CD4-positive, alpha-beta T cell treated with Interleukin-12 subunit alpha and Interleukin-12 subunit beta, for 1 hour (primary cell): ENCODE data around the gene SHISA5.

Source experiments
- DNase-seq: peaks from one replicate; pipeline ENCODE4 v3.0.0-alpha.2; 2020

The SHISA5 gene

DNA sequence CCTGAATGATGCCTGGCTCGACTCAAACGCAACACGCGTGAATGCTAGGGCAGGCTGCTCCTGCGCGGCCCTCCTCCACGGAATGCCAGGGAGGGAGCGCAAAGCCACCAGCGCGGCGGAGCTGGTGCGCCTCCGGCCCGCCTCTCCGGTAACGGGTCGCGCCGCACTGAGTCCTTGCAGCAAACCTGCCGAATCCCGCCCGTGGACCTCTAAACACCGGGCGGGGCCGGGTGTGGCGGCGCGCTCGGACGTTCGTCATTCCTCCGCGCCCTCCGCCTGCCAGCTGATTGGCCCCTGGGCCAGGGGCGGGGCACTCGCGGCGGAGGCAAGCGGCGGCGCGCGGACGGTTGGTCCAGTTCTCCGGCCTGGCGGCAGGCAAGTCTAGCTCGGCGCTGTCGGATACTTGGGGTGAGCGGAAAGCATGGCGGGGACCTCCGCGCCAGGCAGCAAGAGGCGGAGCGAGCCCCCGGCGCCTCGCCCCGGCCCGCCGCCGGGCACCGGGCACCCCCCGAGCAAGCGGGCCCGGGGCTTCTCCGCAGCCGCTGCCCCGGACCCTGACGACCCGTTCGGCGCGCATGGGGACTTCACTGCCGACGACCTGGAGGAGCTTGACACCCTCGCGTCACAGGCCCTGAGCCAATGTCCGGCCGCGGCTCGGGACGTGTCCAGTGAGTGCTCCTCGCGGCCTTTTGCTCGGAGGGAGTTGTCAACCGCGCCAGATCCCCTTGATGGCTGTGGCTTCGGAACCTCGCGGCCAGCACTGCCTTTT is 57.4 kb downstream of the SHISA5 start, which contains the start of gene ATRIP:
TSS of gene ATRIP (plus strand) at position 313 of the 769 bp plus-strand sequence. CDS start at position 422, 109 bp downstream.
- peak; percentile 89 for DNase-seq

DNA sequence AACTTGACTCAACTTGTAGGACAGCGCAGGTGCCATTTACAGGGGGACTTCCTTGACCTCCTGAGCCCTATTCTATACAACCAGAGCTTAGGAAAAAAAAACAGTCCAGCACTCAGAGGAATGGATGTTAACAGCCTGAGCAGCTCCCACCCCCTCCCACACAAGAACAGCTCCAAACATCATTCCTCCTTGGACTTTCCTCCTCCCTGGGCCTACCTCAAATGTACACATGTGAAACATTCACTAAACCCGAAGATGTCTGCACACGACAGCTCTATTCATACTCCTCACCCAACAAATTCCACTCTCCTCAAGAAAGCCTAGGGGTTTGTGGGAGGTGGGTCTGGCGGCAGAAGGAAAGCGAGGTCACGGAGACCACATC is 57.9 kb downstream of the SHISA5 start:
- no peak for DNase-seq

DNA sequence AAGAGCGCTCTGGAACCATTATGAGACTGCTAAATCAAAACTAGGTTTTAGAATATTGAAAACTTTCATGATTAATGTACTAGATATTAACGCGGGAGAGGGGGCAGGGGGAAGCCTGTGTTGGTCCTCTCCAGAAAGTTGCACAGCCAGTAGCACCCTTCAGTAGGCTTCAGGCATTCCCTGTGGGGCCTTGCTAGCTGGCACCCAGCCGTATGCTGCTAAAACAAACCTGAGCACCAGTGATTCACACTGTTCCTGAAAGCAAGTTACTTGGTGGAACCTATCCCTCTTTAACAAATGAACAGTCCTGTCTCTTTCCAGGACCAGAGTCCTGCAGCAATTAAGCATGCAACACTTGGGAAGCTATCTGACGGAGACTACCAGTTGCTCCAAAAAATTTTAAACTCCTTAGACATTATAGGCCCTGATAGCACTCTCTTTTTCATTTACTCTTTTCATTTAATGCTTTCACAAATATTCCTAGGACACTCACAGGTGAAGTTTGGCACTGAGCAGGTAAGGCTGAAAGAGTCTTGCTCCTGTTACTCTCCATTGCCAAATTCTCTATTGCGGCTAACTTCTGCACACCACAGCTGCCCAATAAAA is 58.6 kb downstream of the SHISA5 start:
- DNase-seq: no peak

DNA sequence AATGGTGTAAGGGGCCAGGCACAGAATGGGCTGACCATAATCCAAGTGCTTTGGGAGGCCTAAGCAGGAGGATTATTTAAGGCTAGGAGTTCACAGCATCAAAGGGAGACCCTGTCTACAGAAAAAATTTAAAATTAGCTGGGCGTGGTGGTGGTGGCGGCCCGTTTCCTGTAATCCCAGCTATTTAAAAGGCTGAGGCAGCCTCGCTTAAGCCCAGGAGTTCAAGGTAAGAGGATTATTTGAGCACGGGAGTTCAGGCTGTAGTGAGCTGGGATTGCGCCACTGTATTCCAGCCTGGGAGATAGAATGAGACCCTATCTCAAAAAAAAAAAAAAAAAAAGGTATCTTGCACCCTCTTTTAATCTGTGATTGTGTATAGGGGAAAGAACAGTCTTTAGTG is 62.0 kb downstream of the SHISA5 start:
- DNase-seq: no peak

DNA sequence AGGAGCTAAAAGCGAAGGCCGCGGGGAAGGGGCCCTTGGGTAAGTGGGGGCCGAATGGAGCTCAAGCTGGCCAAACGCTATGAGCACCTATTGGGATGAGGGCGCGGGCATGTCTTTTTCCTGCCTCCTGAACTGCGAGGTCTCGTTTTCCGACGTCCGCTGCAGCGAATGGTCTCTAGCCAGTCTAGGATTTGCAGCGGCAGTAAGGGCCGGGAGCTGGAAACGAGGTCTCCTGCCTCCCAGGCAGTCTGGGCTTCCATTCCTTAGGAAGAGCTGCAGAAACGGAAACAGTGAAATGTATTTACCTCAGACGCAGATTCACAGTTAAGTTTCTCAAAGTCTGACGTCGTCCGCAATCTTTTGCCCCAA is 63.4 kb downstream of the SHISA5 start:
- DNase-seq: peak; percentile 25

DNA sequence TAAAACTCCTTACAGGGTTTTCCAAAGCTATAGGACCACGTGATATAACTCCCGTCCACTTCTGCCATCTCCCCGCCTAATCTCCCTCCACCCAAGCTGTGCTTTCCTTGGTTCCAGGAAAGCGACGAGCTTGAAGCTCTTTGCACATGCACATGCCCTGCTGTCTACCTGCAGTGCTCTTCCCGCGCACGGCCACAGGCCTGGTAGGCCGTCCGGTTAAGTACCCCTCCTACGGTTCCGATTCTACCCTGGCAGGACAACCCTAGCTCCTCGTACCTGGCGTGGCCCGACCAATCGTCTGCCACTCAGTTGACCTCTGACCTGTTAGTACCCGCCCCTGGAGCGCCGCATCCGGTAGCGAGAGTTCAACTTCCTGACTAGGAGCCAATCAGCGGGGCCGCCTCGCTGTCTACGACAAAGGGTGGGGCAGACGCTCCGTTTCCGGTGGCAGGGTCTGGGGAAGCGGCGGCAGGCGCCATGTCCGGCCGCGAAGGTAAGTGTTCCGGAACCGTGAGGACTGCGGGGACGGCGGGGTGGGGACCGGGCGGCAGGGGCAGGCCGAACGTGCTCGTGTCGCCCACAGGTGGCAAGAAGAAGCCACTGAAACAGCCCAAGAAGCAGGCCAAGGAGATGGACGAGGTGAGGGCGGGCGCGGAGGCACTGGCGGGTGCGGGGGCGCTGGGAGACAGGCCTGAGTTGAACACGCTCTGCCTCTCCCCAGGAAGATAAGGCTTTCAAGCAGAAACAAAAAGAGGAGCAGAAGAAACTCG is 64.0 kb downstream of the SHISA5 start, which contains the start of the genes CCDC51 and TMA7:
TSS of gene CCDC51 (minus strand) at position 300 of the 770 bp plus-strand sequence. CDS start 4,991 bp downstream, outside the sequence.
TSS of gene TMA7 (plus strand) at position 438 of the 770 bp plus-strand sequence. CDS start at position 478, 40 bp downstream.
- DNase-seq: peak; percentile 98

DNA sequence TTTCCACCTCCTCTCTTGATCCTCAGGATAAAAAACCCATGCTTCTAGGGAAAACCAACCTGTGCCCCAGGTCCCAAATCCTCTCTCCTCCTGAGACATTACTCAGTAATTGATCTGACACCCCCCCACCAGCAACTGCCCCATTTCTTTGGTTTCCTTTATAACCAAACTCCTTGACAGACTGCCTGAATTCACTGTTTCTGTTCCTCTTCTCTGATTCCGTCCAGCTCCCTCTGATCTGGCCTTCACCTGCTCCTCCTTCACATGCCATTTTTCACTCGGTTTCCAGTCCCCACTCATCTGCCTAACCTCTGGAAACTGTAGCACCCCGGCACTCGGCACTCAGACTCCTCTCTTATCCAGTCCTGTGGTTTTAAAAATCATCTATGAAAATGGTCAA is 66.2 kb downstream of the SHISA5 start:
- no peak for DNase-seq

DNA sequence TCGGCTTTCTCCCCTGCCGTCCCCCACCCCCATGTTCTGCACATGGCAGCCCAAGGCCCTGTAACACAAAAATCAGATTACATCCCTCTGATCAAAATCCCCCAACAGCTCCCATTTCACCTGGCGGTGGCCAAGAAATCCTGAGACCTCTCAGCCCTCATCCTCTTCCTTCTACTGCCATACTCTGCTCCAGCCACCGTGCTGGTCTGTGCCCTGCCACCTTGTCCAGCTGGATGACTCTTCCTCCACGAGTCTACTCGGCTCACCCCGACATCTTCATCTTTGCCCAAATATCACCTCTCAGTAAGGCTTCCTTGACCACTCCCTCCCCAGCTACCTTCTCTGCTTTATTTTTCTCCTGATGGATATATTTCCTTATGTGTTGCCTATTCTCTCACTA is 67.1 kb downstream of the SHISA5 start:
- DNase-seq: no peak

DNA sequence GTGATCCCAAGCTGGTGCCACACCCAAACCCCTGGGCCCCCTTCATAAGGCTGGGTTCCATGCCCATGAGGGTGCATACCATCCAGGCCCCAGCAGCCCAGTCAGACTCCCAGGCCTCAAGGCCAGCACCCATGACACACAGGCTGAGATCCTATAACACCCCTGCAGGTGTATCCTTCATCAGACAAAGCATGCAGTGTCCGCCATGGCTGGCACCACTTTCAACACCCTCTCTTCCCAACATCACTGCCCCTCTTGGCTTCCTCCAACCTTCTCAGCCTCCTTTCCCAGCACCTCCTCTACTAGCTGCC is 67.5 kb downstream of the SHISA5 start:
- no peak for DNase-seq

DNA sequence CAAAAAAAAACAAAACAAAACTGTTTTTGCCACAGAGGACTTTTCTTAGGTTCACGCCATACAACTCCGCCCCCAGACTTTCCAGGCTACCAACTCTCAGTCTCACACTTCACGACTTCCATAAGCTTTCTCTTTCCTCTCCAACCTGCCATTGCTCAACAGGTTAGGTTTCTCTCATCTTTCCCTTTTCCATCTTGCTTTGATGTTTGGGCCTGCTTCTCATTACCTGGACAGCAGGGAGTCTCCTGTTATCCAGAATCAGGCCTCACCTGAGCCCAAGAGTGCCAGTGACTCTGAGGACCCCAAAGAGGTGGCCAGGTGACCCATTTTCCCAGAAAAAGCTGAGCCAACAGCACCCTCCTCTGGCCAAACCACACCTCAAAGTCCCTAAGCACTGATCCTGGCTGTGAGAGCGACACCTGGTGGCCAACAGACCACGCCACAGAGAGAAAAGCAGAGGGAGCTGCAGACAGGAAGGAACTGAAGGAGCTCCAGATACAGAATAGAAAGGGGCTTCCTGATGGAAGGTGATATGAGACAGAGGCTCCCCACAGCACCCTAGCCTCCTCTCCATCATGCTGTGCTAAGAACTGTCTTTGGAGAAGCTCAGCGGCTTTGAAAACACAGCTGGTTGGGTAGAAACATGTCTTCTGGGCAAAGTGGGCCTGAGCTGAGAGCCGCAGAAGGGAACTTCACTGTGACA is 68.0 kb downstream of the SHISA5 start:
- DNase-seq: peak; percentile 89

DNA sequence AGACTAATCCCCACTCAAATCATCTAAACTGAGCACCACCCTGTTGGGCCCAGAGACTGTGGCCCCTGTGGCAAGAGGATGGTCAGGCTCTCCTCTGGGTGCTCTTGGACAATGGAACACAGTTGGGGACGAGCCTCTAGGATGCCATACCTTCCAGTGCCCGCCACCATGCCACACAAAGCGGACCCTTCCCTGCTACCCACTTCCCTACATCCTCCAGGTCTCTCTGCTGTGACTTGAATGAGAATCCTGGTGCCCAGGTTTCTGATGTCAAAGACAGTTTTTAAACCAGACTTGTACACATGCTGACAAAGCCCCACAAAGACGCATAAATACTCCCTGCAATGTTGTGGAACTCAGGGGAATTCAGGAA is 68.8 kb downstream of the SHISA5 start:
- no peak for DNase-seq

DNA sequence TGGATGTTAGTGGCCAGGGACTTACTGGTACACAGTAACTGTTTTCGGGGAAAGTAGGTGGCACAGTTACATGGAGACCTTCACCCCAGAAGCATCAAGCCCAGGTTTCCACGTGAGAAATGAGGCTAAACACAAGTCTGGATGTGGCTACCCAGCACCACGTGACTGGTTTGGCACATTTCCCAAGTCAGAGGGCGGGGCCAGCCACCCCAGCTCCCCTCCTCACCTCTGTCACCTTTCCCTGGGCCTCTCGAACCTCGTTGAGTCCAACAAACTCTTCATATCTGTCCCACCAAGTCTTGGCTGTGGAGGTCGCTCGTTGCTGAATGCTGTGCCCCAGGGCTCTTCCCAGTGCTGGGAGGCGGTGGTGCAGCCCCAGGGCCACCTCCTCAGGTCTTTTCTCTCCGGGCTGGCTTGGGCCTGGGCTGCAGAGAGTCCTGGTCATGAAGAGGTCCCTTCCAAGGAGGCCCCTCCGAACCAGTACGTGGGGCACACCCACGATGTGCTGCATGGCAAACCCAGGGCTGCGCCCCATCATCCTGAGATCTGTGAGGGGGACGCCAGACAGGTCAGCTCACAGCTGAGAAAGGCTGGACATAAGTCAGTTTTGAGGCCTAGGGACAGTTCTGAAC is 69.3 kb downstream of the SHISA5 start:
- no peak for DNase-seq

DNA sequence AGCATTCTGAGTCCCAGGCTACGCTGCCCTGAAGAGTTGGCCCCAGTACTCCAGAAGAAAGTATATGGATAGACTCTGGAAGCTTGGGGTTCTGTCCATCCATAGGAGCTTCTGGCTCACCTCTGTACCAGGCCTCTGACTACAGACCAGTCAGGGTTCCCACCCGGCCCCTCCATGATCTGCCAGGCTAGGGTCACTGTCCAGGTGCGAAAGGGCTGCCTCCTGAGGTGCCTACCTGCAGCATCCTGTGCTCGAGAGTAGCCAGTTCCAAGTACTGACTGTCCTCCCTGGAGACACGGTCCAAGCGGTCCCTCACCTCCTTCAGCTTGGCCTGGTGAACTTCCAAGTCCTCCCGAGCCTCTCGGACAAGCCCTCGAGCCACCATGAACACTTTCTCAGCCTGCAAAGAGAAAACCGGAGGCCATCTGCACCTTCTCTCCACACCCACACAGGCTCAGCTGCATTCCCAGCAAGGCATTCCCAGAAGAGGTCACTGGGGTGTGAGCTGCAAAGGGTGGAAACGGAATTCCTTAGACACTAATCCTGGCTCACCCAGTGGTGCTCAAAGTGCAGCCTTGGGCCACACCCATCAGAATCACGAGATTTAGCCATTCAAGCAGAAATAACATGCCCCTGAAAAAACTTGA is 70.4 kb downstream of the SHISA5 start:
- no peak for DNase-seq

DNA sequence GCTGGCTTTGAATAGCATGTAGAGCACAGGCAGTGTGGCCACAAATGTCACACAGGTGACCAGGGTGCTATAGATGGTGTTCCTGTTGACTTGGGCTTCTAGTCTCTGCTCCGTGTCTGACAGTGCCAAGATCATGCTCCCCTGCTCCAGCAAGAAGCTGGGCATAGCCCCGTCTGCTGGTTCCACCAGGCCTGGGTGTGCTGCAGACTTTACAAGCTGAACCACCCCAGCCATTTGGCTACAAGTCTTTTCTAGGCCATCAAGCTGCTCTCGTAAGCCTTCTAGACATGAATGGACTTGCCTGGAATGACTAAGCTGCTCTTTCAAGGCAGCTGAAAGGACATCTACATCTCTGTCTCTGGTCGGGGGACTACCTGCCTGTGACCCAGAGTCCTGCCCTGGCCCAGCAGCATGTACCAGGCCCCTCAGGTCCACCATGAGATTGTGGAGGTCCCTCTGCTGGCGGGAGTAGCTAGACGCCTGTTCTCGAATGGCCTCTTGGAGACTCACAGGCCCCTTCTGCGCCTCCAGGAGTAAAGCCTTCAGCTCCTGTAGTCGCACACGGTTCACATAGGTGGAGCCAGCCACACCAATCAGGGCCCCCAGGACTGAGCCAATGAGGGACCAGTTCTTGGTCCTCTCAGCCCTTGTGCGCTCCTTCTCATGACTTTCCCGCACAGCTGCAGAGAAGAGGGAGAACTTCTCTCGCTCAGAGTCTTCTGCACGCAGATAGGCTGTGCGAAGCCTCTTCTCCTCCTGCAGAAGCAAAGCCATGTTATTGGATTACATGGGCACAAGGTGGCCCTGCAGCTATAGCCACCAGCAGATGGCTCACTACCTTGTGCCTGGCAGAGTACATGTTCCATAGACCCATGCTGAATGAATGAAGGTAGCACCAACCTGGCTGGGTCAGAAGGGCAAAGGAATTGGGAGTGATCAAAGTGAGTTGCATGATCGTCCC is 71.3 kb downstream of the SHISA5 start:
- no peak for DNase-seq

DNA sequence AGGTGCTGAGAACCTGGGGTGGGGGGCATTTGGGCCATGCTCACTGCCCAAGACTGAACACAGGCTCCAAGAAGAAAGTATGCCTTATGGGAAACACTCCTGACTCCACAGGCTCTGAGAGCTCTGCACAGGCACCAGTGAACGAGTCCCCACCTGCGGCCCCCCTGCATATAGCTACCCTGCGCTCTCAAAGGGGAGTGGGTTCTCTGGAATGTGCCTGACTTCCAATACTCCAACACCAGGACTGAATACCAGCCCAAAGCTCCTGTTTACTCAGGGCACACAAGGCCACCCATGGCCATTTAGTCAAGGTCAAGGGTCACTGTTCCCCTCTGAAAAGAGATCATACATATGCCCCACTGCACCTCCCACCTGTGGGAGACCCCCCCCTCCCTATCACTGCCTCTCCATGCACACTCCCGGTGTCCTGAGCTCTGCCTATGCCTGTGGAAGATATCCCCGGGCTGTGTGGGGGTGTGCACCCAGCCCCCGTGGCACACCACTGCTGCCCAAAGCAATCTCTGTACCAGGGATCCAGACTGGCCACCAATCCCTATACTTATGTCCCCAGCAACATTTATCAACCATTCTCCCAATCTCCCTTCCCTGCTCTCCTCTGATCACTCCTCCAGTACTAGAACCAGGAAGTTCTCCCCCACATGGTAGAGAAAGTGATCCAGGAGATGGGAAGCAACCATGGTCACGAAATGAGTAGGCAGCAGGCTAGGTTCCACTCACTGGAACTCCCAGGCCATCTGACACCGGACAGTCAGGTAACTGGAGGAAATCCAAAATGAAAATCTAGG is 72.5 kb downstream of the SHISA5 start:
- no peak for DNase-seq

DNA sequence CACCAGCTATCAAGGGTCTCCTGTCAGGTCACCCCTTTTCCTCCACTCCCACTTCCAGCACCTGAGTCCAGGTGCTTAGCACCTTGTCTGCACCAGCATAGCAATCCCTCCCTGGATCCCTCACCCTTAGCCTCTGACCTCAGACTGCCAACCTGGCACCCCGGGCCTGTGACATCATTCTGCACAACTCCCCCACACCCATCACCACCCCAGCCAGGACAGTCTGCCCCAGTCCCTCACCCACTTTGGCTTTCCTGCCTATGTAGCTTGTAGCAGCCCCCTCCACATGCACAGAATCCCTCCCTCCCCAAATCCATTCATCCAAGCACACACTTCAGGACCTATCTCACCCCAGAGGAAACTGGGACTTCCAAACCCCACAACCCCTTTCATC is 73.3 kb downstream of the SHISA5 start:
- no peak for DNase-seq

DNA sequence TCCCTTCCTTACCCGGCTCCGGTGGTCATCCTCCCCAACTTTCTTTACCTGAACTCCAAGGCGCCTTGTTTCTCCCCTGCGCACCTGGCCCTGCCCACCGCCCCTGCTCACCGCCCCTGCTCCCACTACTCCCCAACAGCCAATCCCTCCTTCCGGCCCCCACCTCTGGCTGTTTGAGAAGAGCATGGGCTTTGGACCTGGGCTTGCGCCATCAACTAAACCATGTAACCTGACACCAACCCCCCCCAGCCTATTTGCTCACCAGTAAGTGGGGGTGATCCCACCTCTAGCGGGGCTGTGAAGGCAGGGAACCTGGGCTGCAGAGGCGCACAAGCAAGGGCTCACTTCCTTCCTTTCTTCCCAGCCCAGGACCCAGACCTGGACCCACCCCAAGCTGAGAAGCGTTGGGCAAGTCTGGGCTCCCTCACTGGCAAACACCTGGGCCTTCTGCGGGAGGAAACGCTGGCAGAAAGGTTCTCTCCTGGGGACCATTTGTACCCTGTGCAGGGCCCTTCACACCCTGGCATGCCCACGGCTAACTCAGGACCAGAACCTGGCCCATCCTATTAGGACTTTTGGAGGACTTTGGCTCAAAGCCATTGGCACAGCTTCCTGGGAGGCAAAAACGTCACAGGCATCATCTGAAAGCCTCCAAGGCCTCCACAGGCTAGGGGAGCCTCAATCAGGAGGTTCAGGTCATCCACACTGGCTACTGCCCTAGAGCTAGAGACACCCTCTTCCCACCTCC is 73.8 kb downstream of the SHISA5 start, which contains the start of gene PLXNB1:
TSS of gene PLXNB1 (minus strand) at position 127 of the 748 bp plus-strand sequence. CDS start 5,475 bp downstream, outside the sequence.
- no peak for DNase-seq

DNA sequence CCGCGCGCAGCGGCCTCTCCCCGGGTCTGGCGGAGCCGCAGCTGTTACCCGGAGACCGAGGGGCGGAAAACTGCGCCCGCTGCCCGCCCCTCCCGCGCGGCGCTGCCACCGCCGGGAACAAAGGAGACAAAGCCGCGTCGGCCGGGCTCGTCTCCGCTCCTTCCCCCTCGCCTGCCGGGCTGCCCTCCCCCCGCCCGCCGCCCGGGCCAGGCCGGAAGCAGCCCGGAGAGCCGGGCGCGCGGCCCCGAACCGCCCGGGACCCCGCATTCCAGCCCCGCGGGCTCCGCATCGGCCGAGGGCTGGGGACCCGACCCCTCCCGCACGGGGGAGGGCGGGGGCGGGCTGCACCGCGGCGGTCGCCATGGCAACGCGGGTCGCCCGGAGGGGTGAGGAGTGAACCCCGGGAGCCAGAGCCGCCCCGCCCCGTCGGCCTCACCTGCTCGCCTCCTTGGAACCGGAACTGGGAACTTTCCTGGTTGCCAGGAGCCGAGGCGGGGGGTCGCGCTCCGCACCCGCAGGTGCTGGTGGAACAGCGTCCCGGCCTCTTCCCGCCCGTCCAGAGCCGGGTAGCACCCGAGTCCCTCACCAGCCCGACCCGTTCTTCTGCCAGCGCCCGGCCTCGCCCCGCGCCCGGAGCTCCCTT is 74.5 kb downstream of the SHISA5 start:
- peak; percentile 74 for DNase-seq
